Measurements from ENCODE around the gene ZDHHC1.
A peak's percentile ranks its signal among the peaks of the same experiment; 100 is the strongest.

ZDHHC1 gene

GRCh38 chr16:67447508-67448076 is 31.3 kb upstream of the ZDHHC1 start:
- peak; percentile 69 to 78 for DNase-seq

GRCh38 chr16:67446968-67447507 is 30.8 kb upstream of the ZDHHC1 start:
- DNase-seq = no peak

- no peak for DNase-seq
Measured at GRCh38 chr16:67445913-67446907, 29.9 kb upstream of the ZDHHC1 start.

GRCh38 chr16:67445441-67445912 is 29.2 kb upstream of the ZDHHC1 start:
- no peak for DNase-seq

- DNase-seq = no peak
Measured at GRCh38 chr16:67445126-67445426, 28.8 kb upstream of the ZDHHC1 start.

GRCh38 chr16:67444259-67445125 is 28.2 kb upstream of the ZDHHC1 start:
- DNase-seq = no peak

GRCh38 chr16:67443265-67443664 is 27.0 kb upstream of the ZDHHC1 start:
- DNase-seq = no peak

- DNase-seq = no peak
Measured at GRCh38 chr16:67442581-67443255, 26.4 kb upstream of the ZDHHC1 start.

- no peak for DNase-seq
Measured at GRCh38 chr16:67441907-67442306, 25.6 kb upstream of the ZDHHC1 start.

GRCh38 chr16:67441271-67441753 is 25.0 kb upstream of the ZDHHC1 start:
- DNase-seq = no peak

- no peak for DNase-seq
Measured at GRCh38 chr16:67438824-67439393, 22.6 kb upstream of the ZDHHC1 start.

GRCh38 chr16:67438098-67438791 is 22.0 kb upstream of the ZDHHC1 start:
- DNase-seq = no peak

- no peak for DNase-seq
Measured at GRCh38 chr16:67437513-67437912, 21.2 kb upstream of the ZDHHC1 start.

GRCh38 chr16:67436640-67437193 is 20.4 kb upstream of the ZDHHC1 start:
- DNase-seq = no peak

- no peak for DNase-seq
Measured at GRCh38 chr16:67435758-67436164, 19.5 kb upstream of the ZDHHC1 start.

- DNase-seq = no peak
Measured at GRCh38 chr16:67433131-67433719, 16.9 kb upstream of the ZDHHC1 start.

GRCh38 chr16:67432506-67432890 is 16.2 kb upstream of the ZDHHC1 start:
- DNase-seq = no peak

- DNase-seq = peak; percentile 23 to 24
Measured at GRCh38 chr16:67431775-67432505, 15.7 kb upstream of the ZDHHC1 start.

GRCh38 chr16:67430977-67431774 is 14.9 kb upstream of the ZDHHC1 start, which contains the start of gene HSD11B2:
TSS of gene HSD11B2 (plus strand) at chr16:67431121. CDS start at chr16:67431249, 128 bp downstream.
- peak; percentile 39 to 66 for DNase-seq

Measured in inflammatory macrophage (primary cell).